Endodermal cell (in vitro differentiated cells): ENCODE data around the gene TBCD. TPM values are rescaled to one million over a fixed set of nuclear protein-coding genes. Genes with fewer than 3 reads are reported as not detected.

Source experiments
- DNase-seq: peaks from one replicate; pipeline ENCODE4 v3.0.0-alpha.2; 2017
- H3K27ac ChIP-seq: 2 replicates; pipeline ENCODE4 v1.5.1; 2013; ENCODE audit warnings: mild to moderate bottlenecking, low read depth, low read length, moderate library complexity
- H3K27me3 ChIP-seq: 2 replicates; pipeline ENCODE4 v1.6.1; 2013; ENCODE audit warnings: mild to moderate bottlenecking, low read length, moderate library complexity; ENCODE audit not compliant: insufficient read depth, control insufficient read depth, poor library complexity, severe bottlenecking
- H3K36me3 ChIP-seq: 2 replicates; pipeline ENCODE4 v1.7.0; 2013; ENCODE audit warnings: mild to moderate bottlenecking, low read length, moderate library complexity; ENCODE audit not compliant: control insufficient read depth, insufficient read depth
- H3K4me1 ChIP-seq: one replicate; pipeline ENCODE4 v1.7.0; 2013; ENCODE audit warnings: low read length; ENCODE audit not compliant: control insufficient read depth, insufficient read depth
- H3K4me3 ChIP-seq: 2 replicates; pipeline ENCODE4 v1.5.1; 2013; ENCODE audit warnings: mild to moderate bottlenecking, low read length, moderate library complexity
- H3K9ac ChIP-seq: 2 replicates; pipeline ENCODE4 v1.6.1; 2013; ENCODE audit warnings: mild to moderate bottlenecking, low read length, moderate library complexity; ENCODE audit not compliant: poor library complexity, severe bottlenecking; ENCODE audit errors: extremely low read depth
- H3K9me3 ChIP-seq: 2 replicates; pipeline ENCODE4 v1.6.1; 2013; ENCODE audit warnings: mild to moderate bottlenecking, low read length, moderate library complexity; ENCODE audit not compliant: control insufficient read depth
- H3K27ac Mint-ChIP-seq: 2 replicates; pipeline ENCODE4 v1.8.0; 2020; ENCODE audit warnings: mixed read lengths
- H3K27me3 Mint-ChIP-seq: 2 replicates; pipeline ENCODE4 v1.8.0; 2021; ENCODE audit warnings: mild to moderate bottlenecking, mixed read lengths; ENCODE audit not compliant: insufficient read depth
- H3K36me3 Mint-ChIP-seq: 2 replicates; pipeline ENCODE4 v1.8.0; 2020; ENCODE audit warnings: low read depth, mixed read lengths
- H3K4me1 Mint-ChIP-seq: 2 replicates; pipeline ENCODE4 v1.8.0; 2020; ENCODE audit warnings: mixed read lengths
- H3K4me3 Mint-ChIP-seq: 2 replicates; pipeline ENCODE4 v1.8.0; 2020; ENCODE audit warnings: mild to moderate bottlenecking, moderate library complexity, mixed read lengths
- H3K9me3 Mint-ChIP-seq: 2 replicates; pipeline ENCODE4 v1.8.0; 2020; ENCODE audit warnings: mild to moderate bottlenecking, mixed read lengths
- CTCF ChIP-seq: fragments of 200-600 bp; sonication (generic); conservative IDR thresholded peaks from 2 replicates; pipeline ENCODE4 v1.5.0; 2021; ENCODE audit warnings: antibody characterized with exemption, mild to moderate bottlenecking
- WGBS, 2 experiments: methylation state at CpG; one replicate each; pipeline versions ENCODE4 v1.1.5 to v1.1.7; 2013; ENCODE audit warnings: missing lambda C conversion rate in 2 of 2, mixed read lengths in 1 of 2; ENCODE audit not compliant: insufficient coverage in 1 of 2, insufficient read length in 1 of 2; 5-methylcytosine and 5-hydroxymethylcytosine counted together
- total RNA-seq, 2 donors: library from RNA; stranded (reverse); fragmentation: NEBNext Ultra II Directional in 1 of 2; extraction: Animal tissue kit (Norgen Biotek cat#: 25700) in 1 of 2; gene quantifications; 2 replicates in 1 of 2; 3 replicates in 1 of 2; pipeline ENCODE4 v1.2.1, GENCODE V29; 2021

The TBCD gene
- total RNA-seq, 2 donors from 2014 or later: 107 TPM

DNA sequence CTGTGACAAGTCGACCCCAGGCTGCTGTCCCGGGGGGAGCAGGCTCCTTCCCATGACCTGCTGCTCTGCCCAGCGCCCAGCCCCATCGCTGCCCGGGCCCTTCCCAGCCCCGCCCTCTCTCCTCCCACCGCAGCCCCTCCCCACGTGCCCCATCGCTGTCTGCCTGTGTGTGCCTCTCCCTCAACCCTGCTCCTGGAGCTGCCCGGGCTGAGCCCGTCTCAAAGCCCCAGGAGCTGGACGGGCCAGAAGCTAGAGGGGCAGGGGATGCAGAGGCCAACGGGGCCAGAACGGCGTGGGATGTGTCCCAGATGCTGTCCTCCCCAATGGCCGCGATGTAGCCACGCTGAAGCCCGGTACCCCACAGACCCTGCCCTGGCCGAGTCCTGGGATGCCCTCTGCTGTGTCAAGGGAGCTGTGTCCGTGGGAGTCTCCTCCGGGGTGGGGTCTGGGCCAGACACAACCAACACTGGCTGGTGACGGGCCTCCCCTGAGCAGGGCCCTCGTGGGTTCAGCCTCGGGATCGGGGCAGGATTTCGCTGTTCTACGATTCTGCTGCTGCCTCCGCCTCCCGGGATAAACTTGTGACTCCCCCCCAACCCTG, 206.2 kb downstream of the TBCD start:
- H3K4me1 Mint-ChIP-seq: no peaks in the 10 kb centered on the region
- Histone ChIP-seq H3K4me3 (no peak overlapping the region), H3K27ac (no peak overlapping the region), H3K4me1 (no peaks in the 10 kb centered on the region), H3K36me3 (peaks cover 2% of the 10 kb centered on the region), H3K27me3 (no peaks in the 10 kb centered on the region), H3K9ac (no peak overlapping the region), H3K9me3 (peaks cover 18% of the 10 kb centered on the region)
- no peaks in the 10 kb centered on the region for H3K27me3 Mint-ChIP-seq
- TF ChIP-seq CTCF: no peak
- H3K36me3 Mint-ChIP-seq: peaks cover 37% of the 10 kb centered on the region
- H3K9me3 Mint-ChIP-seq: peaks cover 30% of the 10 kb centered on the region
- DNase-seq: no peak
- no peak overlapping the region for H3K27ac Mint-ChIP-seq
- no peak overlapping the region for H3K4me3 Mint-ChIP-seq
- WGBS, 2 experiments: 92 to 96% methylated on average over 14 to 30 of the region's 30 CpGs

GRCh38 chr17:82959242-82959930, 207.5 kb downstream of the TBCD start:
- Histone ChIP-seq H3K4me1 (no peaks in the 10 kb centered on the region), H3K9ac (no peak overlapping the region), H3K9me3 (peaks cover 8% of the 10 kb centered on the region), H3K27ac (no peak overlapping the region), H3K36me3 (peaks cover 2% of the 10 kb centered on the region), H3K4me3 (no peak overlapping the region), H3K27me3 (no peaks in the 10 kb centered on the region)
- no peak for DNase-seq
- 93 to 94% methylated on average over 12 to 28 of the region's 28 CpGs for WGBS, 2 experiments
- Mint-ChIP-seq H3K27me3 (no peaks in the 10 kb centered on the region), H3K27ac (no peak overlapping the region), H3K4me3 (no peak overlapping the region), H3K36me3 (peaks cover 26% of the 10 kb centered on the region), H3K4me1 (peaks cover 5% of the 10 kb centered on the region), H3K9me3 (peaks cover 17% of the 10 kb centered on the region)
- no peak for TF ChIP-seq CTCF

GRCh38 chr17:82959990-82960418, 208.1 kb downstream of the TBCD start:
- TF ChIP-seq CTCF: no peak
- no peak overlapping the region for H3K4me3 ChIP-seq
- 94 to 100% methylated on average over 11 to 23 of the region's 23 CpGs for WGBS, 2 experiments

More at GRCh38 chr17:82959990-82960418, 208.1 kb downstream of the TBCD start:
- H3K4me1 Mint-ChIP-seq: peaks cover 5% of the 10 kb centered on the region
- no peak overlapping the region for H3K4me3 Mint-ChIP-seq
- H3K36me3 ChIP-seq: peaks cover 2% of the 10 kb centered on the region
- H3K27me3 Mint-ChIP-seq: no peaks in the 10 kb centered on the region
- H3K9ac ChIP-seq: no peak overlapping the region
- peaks cover 11% of the 10 kb centered on the region for H3K9me3 Mint-ChIP-seq
- no peak for DNase-seq
- no peak overlapping the region for H3K27ac Mint-ChIP-seq
- H3K27ac ChIP-seq: no peak overlapping the region
- H3K36me3 Mint-ChIP-seq: peaks cover 19% of the 10 kb centered on the region
- H3K27me3 ChIP-seq: no peaks in the 10 kb centered on the region
- peaks cover 5% of the 10 kb centered on the region for H3K9me3 ChIP-seq
- no peaks in the 10 kb centered on the region for H3K4me1 ChIP-seq
